HTR-8/SVneo (cell line): ENCODE data around the gene DLG2.

Source experiments
- DNase-seq: peaks from one replicate; pipeline ENCODE4 v3.0.0; 2011; ENCODE audit warnings: low spot score, mixed read lengths; ENCODE audit not compliant: insufficient read length
- FAIRE-seq: peaks from 2 replicates; lab custom pipeline; 2011; peaks lifted over from hg19 to GRCh38; lab: Jason Lieb, UNC

Gene DLG2

DNA sequence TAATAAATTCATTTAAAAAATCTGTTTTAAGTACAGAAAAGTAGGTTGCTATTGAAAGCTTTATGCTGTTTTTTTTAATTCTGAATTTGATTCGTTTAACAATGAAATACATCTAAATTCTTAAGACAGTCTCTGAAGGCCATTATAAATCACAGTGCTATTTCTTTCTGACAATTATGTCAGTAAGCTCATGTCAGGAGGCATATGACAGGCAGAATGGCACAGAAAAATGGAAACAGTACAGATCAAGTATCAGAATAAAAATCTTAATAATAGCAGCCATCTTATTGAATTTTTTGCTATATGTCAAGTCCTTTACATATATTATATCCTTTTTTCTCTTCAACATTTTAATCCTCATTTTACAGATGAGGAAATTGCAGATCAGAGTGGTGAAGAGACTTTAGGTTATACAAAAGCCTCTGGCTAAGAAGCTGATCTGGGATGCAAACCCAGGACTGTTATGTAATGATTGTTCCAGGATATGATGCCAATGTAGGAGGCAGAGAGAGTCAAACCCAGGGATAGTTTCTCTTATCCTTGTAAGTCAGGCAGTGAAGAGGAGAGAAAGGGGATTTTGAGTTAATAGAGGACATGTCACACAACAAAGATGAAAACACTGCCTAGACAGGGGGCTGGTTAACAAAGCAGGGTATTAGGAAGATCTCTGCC is 2057.9 kb downstream of the DLG2 start:
- DNase-seq (no peak), FAIRE-seq (no peak)

DNA sequence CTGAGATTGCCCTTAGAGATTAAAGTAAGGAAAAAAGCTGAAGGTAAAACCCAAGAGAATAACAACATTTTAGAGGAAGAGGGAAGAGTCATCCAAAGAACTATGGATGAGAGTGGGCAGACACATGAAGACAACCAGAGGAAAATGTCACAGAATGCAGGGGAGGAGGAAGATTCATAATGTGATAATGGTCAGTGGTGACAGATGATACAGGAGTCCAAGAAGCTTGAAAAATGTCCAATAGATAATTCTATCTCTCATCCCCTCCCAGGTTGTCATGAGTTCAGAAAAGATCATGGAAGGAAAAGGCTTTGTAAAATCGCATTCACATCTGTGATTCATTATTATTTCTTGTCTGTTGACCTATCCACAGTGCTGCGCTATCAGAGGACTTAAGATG is 2058.6 kb downstream of the DLG2 start:
- peak; percentile 9 for FAIRE-seq
- DNase-seq: no peak

DNA sequence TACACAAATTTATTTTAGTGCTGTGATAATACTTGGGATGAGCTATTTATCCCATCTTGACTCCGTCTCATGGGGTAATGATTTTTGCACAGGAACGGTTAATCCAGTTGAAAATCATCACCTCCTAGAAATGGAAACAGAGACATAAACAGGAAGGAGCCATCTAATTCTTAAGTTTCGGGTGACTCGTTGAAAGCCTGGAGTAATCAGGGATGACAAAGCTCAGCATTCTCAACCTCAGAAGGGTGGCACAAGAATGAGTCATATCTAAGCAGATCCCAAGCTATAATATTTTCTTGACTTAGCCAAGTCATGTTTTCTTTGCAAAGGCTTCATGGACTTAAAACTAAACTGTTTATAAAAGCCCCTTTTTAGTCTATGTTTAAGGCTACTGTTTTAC is 2060.2 kb downstream of the DLG2 start:
- FAIRE-seq: no peak
- no peak for DNase-seq

DNA sequence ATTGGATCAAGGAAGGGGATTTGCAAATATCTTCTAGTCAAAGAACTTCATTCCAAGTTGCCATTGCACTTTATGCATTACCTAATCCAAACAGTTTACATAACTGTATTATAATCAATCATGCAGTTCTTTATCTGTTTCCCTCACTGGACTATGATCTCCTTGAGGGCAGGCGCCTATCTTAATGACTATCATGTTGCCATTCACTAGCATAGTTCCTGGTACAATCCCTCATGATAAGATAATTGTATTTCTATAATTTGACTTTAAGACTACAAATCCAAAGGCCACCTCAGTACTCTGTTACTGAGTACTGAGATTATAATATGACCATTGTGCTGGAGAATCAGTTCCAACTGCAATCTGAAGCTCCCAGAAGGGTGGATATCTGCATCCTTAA is 2062.3 kb downstream of the DLG2 start:
- no peak for FAIRE-seq
- no peak for DNase-seq

DNA sequence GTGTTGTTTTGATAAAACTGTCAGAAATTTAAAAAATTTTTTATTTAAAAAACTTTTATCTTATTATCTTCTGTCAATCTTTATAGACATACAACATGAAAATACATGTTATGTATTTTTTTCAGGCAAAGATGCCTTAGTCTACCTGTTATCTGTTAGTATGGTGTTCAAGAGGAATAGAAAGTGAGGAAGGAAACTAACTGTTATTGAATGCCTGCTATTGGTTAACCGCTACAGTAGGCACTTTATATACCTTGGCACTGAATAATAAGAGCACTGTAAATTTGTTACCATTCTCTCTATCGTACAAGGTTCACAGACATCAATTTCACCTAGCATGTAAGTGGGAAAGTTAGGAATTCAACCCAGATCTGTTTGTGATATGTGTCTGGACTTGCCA is 2068.9 kb downstream of the DLG2 start:
- no peak for FAIRE-seq
- DNase-seq: no peak

DNA sequence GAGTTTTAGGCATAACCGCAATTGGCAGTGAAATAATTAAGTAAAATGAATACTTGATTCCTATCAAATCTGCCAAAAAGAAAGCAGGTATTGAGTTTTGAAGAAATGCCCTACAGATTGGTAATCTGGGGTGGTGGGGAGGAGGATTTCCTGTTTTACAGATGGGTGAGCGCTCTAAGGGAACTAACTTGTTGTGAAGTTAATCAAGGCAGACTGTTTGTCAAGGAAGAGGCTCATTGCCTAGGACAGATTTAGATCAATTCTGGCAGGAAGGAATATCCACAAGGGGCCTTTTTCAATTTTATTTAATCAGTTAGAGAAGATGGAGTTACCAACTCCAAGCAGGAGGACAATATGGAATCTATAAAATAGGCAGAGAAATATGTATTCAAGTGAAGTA is 2069.5 kb downstream of the DLG2 start:
- FAIRE-seq: no peak
- DNase-seq: no peak

DNA sequence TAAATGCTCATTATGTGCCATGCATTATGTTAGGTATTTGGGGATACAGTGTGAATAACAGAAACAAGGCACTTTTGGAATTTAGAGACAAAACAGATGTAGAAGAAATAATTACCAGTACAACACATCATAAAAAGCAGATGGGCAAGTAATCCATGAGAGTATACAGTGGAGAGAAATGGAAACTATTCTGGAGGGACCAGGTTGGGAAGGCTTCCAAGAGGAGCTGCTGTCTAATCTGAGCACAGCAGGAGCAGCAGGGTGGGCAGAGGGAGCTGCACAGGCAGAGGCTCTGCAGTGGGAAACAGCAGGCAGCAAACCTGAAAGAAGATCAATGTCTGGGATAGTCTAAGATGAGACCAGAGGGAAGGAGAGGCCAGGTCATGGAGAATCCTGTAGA is 2072.3 kb downstream of the DLG2 start:
- DNase-seq (no peak), FAIRE-seq (no peak)

DNA sequence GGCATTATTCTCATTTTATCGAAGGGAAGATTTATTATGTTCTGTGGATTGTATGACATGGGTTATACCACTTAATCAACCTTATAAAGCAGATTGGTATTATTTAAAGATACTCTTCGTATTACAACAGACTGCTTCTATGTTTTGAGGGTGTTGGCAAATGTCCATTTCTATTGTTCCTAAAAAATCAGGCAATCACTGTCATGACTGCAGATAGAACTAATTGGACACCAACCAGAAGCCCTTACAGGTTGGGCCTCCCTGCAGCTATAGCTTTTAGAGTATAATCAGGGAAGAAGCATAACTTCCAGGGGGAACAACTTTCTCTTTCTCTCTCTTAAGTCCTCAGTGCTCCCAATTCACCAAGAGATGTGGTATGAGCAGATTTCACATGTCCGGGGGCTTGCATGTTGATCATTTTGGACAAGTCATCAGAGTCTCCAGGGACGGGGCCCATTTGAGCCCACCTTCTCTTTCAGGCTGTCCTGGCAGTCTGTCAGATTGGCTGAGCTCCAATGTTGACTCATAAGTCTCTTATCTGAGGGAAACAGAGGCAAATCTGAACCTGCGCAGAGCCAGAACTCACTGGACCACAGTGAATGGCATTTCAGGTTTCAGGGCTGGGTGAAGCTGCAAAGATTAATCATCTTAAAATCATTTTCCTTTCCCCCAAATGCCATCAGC is 2077.0 kb downstream of the DLG2 start:
- FAIRE-seq (no peak), DNase-seq (no peak)

DNA sequence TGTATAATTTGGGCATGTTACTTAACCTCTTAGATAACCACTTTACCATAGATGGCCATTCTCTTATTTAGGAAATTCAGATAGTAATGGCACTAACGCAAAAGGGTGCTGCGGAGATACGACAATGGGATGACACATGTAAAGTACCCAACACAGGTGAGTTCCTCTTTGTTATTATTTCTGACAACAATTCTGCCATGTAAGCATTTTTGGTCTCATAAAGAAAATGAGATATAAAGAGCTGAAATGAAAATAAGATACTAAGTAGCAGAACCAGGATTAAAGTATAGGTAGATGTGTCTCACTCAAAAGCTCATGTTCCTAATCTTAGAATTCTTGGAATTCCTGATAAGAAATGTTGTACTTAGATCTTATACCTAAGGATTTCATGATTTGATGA is 2080.8 kb downstream of the DLG2 start:
- no peak for DNase-seq
- FAIRE-seq: no peak

DNA sequence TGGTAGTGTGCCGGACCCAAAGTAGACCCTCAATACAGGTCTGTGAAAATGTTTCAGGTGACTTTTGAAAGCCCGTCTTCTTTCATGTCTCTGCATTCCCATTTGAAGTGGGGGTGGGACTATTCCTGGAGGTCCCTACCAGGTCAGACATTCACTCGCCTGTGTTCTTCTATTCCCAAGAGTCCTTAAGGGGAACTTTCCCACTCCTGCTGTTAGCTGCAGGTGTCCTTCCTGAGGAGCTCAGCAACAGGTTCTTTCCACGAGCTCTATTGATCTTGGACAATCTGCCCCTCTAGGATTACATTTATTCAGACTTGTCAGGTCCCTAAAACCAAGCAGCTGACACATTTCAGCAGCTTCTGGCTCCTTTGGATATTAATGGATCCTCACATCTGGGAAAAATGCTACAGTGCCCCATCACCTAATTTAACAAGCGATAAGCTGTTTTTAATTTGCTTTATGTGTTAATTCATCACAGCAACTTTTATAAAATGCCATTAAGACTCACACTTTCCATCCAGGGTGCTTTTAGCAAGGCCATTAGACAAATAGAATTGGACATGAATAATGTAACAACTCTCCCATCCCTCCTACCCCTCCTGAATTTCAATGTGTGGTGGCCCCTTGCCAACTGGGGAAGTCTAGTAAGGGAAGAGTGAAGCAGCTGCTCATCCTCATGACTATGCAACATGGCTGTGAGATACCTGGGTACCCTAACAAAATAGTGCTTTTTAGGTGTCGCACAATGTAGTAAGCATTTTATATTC is 2081.5 kb downstream of the DLG2 start:
- no peak for DNase-seq

DNA sequence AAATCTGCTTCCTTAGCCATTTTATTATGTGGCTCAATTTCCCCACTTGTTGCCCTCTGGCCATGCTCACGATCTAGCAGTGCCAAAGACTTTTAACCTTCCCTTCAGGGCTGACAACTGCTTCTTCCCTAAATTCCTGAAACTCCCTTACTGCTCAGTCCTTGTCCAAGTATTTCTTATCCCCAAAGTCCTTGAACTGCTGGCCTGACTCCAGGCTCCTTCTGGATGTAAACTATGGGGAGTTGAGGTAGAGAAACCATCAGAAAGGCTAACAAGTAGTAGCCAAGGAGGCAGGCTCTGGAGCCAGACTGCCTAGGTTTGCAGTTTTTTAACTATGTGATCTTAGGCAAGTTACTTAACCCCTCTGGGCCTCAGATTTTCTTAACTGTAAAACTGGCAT is 2082.3 kb downstream of the DLG2 start:
- DNase-seq: no peak
- no peak for FAIRE-seq

More for the DNA sequence above, 2081.5 kb downstream of the DLG2 start:
- no peak for FAIRE-seq

DNA sequence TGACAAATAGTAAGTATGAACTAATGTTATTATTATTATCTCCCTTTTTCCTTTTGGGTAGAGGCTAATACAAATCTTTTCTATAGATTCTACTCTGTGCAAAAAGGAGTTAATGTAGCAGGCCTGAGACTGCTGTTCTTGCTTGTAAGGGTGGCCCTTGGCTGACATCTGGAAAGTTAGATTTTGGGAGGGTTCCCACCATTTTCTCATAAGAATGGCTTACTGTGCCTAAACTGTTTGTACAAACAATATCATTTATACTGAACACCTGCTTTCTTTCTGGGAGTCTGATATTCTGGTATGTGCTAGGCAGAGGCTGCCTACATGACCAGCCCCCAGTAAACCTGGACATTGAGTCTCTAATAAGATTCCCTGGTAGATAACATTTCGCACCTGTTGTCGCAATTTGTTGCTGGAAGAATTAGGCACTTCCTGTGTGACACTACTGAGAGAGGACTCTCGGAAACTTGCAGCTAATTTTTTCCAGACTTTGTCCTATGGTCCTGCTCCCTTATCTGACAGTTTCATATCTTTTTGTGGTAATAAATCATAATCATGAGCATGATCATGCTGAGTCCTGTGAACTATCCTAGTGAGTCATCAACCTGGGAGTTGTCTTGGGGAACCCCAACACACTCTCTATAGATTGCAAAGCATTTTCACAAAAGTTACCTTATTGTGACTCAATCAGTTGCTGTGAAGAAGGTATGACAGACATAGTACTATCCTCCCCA is 2083.3 kb downstream of the DLG2 start:
- FAIRE-seq (no peak), DNase-seq (no peak)

DNA sequence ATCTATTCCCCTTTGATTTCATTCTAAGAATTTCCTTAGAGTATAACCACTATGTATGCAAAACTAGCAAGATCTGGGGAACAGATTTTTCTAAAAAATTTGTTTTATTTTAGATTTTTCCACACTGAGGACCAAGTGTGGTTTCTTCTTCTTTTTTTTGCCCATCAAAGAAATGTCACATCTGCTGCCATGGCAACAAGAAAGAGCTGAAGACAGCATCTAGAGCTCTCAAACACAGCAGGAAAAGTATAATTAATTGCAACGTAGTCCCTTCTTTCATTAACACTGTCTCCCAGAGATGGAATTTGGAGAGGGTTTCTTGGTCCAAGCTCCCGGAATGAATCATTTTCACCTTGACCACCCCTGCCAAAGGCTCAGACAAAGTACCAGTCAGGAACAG is 2084.3 kb downstream of the DLG2 start:
- no peak for FAIRE-seq
- no peak for DNase-seq

DNA sequence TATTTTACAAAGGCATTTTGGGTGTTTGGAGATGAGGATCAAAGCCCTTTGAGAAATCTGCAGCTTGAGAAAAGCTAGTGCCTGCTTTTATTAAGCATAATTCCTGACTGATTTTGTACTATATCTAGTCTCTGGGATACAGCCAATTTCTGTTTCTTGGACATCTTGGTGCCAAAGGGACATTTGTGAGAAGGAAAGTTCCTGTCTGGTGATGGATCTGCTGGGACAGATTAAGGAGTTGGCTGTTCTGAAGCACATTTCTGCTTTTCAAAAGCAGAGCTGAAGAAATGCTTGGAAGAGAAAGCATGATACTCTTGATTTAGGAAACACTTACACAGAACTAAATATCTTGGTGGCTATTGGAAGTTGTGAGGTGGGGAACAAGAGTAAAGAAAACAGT is 2086.4 kb downstream of the DLG2 start:
- no peak for FAIRE-seq

DNA sequence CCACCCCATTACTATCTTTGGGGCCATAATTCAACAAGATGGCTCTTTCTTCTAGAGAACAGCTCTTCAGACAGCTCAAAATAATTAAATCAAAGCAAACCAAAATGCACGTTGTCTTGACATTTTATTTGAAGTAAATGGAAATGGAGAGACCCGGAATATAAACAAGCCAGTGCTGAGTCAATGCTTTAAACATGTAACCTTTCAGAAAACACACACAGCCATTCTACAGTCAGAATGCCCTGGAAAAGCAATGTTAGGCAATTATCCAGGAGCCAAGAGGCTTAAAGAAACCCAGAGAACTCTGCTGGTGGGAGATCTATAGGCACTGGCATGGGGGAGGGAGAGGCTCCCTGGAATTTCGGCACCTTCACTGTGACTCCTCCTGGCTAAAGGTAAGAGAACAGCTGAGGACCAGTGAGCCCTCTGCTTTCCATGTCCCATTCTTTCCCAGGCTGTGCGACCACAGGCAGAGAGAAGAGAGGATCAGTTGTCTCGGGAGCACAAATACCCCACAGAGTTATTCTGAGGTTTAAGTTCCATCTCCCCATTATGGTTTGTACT is 2086.9 kb downstream of the DLG2 start:
- FAIRE-seq: no peak
- no peak for DNase-seq

More for the DNA sequence above, 2086.4 kb downstream of the DLG2 start:
- DNase-seq: no peak

DNA sequence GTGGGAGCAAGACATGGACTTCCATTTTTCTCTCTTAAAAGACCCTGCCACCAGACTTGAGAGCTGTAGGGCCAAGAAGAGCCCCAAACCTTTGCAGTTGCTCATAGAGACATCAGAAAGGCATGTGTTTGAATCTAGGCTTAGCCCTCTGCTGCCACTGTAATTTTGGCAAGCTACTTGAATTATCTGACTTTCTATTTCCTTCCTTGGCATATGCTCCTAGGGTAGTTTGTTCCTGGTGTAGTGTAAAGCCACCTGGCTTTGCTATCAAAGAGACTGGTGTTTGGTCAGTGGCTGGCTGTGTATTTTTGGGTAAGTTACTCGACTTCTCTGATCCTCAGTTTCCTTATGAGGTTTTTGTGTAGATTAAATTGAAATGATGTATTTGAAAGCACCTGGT is 2088.9 kb downstream of the DLG2 start:
- no peak for FAIRE-seq
- DNase-seq: no peak

DNA sequence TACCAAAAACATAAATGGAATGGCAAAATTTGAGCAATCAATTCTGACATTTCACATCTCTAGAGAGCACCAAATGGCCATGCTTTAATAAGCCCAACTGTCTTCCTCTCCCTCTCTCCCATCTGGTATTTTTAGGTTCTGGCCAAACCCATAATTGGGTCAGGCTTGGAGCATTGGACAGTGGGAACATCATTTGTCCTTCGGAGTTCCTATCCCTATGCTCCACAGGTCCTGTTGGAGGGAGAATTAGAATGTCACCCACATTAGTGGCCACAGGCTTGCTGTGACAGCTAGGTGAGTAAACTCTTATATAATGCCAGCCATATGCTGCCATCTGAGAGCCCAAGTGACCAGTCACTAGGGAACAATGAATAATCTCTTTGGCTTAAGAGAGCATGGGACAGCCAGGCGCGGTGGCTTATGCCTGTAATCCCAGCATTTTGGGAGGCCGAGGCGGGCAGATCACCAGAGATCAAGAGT is 2090.0 kb downstream of the DLG2 start:
- no peak for DNase-seq
- no peak for FAIRE-seq

DNA sequence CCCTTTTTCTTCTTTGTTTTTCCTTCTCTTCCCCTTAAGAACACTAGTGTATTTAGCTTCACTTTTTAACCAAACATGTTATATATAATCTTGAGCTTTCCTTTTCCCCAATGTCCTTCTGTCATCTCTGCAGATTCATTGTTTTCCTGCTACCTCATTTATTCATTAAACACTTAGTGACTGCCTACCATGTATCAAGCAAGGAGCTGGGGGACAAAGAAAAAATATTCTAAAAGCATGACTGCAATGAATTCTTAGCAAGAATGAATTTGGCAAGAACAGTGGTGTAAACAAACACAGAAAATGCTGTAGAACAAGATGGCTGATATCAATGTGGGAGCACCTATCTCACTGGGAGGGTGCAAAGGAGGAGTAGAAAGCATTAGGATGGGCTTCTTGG is 2094.0 kb downstream of the DLG2 start:
- DNase-seq (no peak), FAIRE-seq (no peak)

DNA sequence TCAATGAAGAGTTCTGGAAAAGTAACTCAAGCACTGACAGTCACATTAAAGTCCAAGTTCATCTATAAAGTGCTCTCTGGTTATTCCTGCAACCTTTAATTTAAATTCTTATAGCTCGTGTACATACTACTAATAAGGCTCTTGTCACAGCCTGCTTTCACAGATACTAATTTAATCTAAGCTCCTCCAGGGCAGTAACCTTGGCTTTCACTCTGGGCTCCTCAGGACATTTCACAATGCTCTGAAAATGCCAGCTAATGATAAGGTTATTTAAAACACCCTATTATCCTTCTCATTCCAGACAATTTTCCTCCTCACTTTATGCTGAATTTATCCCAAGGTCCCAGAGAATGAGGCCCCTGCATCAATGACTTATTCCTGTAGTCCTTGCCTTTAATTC is 2098.3 kb downstream of the DLG2 start:
- DNase-seq: no peak
- FAIRE-seq: no peak

DNA sequence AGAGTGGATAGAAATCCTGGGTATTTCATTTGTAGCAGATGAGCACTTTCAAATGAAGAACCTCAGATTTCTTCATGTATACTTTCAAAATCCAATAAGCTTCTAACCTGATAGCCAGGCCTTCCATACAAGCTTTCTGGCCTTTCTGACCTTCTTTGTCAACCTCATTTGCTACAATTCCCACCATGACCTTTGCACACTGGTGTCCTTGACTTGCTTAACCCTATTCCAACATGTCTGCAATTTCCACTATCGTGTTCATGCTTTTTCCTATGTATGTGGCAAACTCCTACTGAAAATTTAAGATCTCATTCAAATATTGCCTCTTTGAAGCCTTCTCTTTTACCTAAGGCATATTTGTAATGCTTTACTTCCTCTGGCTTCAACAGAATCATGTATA is 2098.9 kb downstream of the DLG2 start:
- FAIRE-seq: no peak
- no peak for DNase-seq
